8988T (cell line): Measurements from ENCODE around the gene PBX4.

Source experiments
- DNase-seq: peaks from one replicate; pipeline ENCODE4 v3.0.0; 2011

Gene PBX4

DNA sequence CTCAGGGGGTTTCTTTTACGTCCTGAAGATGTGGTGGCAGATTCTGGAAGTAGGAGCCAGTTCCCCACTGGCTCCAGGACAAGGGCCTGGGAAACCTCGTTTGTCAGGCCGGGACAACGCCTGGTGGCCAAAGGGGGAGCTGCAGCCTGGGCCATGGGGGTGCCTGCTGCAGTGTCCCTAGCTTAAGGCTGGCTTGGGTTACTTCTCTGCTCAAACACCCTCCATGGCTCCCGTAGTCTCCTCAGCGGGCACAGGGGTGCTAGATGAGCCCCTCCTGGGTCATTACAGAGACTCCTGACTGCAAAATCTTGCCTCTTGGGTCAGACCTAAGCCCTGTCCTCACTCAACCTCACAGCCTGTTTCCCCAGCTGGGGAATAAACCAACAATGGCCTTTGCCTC is 65.7 kb downstream of the PBX4 start:
- DNase-seq, result peak; percentile 94

DNA sequence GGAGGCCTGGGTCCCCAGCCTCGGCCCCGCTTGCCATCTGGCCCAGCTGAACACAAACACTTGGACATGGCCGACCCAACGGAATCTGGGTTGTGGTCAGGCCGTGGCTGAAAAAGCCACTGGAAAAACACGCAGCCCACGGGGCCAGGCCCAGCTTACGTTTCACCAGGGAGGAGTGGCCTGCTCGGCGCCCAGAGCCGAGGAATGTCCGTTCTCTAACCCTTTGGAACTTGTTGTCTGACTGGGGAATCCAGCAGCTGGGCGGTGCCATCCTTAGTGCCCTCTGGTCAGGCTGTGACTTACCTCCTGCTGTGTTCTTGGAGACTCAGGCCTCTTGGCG is 66.7 kb downstream of the PBX4 start:
- DNase-seq, result no peak

DNA sequence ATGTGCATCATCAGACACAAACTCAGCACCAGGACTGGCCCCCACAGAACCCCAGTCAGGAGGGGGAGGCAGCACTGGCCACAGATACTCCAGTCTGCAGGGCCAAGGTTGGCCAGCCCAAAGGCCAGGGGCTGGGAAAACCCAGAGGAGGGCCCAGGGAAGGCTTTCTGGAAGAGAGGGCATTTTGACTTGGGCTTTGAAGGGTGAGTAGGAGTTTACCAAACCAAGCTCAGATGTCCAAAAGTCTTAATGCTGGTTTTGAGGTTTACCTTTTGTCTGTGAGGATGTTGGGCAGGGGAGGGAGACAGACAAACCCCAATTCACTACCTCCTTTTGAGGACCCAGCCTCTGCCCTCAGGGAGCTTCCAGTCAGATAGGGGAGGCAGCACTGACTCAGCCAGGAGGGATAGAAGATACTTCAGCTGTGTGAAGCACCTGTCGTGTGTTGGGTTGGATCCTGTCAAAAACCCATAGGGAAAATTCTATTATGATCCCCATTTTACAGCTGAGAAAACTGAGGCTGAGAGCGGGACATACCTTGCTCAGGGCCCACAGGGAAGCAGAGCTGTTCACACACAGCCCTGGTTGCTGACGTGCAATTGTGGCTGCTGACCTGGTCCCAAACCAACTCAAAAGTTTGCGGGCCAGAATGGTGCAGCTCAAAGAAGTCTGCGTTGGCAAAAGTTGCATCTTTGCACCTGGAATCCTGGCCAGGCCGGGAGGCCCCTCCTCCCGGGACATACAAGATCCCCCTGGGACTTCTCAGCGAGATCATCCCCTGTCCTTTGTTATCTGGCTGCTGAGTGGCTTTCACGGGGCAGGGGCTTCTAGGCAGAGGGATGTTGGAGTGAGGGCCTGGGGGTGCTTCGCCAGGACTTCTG is 67.3 kb downstream of the PBX4 start:
- no peak for DNase-seq

DNA sequence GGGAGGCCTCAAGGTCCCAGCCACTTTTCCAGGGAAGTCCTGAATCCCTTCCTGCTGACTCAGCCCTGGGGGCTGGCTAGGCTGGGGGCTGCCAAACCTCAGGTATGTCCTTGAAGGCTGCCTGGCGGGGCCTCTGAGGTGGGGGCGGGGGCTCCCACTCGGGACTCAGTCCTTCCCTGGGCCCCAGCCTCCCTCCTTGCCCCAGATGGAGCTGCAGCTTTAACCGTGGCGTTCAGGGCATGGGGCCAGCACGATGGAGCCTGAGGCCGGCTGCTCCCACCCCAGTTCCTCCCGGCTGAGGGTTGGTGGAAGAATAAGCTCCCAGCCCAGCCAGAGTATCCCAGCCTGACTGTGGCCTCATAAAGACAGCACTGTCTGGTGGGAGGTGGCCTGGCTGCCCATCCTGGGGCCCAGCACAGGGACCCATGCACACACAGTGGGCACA is 68.0 kb downstream of the PBX4 start:
- DNase-seq, result no peak

DNA sequence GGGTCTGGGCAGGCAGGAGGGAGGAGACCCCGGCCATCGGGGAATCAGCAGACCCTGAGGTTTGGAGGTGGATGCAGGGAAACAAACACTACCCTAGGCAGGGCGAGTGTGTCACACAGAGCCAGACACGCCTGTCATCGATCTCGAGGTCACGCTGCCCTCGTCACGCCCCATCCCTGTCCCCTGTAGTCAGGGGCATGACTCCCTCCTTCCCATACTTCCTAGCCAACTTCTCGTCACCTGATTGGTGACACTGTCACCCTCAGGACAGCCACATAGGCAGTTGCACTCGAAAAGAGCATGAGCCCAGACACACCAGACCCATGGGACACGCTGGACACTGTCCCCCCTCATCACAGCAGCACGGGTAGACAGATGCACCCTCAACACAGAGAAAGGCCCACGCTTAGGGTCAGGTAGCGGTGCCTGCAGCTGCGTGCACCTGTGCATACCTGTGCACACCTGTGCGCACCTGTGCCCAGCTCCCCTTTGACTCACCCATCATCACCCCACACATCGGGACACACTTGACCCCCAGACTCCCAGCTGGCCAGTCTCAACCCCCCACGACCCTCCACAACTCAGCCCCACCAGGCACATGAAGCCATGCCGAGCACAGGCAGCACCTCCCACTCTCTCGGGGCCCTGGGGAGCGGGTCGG is 68.6 kb downstream of the PBX4 start:
- no peak for DNase-seq

DNA sequence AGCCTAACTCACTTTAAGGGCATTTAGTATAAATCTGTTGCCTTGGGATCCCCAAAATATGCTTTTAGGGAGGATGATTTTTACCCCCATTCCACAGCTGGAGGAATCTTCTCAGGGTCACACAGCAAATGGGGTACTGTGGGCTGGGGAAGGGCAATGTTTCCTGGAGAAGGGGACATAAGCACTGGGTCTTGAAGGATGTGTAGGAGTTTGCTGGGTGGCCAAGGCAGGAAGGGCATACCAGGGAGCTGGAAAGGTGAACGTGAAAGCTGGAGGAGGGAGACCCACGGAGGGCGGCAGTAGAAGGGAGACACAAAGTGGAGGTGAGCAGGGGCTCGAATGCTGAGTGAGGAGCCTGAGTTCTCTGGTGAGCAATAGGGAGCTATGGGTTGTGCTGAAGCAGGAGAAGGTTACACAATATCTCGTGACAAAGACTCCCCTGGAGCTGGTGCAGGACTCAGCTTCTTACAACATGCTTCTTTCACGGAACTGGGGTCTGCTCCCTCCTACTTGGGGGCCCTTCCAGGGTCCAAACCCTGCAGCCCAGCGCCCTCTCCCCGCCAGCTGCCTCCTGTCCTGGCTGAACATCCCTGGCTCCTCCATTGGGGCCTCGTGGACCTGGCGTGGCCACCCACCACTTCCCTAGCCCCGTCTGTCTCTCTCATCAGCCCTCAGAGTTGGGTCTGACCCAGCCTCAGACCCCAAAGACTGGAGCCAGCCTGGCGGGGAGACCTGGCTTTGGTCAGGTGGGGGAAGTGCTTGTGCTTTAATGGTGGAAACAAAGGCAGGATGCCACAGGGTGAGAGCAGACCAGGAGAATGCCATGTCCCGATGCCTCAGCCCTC is 69.3 kb downstream of the PBX4 start:
- no peak for DNase-seq

DNA sequence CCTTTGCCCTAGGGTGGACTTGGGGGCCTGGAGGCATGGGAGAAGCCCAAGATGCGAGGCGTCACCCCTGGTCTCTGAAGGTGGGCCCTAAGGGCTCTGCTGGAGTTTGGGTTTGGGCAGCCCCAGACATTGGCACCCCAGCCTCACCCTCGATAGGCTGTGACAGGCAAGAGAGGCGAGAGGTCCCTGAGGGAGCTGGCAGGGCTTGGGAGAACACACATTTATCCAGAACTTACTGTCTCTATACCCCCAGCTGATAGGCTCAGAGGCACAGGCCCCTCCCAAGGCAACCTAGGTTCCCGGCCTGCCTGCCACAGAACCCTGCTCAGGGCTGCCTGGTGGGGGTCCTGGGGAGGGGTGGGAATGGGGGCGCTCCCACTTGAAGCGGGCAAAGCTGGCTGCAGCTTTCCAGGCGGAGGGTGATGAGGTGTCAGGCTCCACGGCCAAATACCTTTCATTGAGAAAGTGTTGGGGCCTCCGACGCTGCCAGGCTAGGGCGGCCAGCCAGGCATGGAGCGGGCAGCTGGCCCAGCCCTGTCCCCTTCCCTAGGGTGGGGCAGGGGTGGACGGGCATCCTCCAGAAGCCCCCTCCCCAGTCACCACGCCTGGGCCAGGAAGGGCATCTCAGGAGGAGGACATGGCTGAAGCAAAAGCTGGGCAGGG is 70.7 kb downstream of the PBX4 start:
- no peak for DNase-seq

DNA sequence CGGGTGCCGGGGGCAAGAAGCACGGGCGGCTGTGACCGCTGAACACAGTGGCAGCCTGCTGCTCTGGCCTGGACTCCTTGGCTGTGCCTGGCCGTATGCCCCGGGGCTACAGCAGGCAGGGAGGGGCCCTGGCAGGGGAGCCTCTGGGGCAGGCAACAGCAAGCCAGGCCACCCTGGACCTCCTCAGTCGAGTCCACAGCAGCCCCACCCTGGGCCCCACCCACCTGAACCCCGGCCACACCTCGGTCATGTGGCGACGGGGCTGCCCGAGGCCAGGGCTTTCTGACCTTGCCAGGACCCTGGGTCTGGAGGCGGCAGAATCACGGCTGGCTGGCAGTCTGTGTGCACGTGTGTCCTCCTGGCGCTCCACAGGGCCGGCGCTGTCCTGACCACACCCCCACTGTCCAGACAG is 71.7 kb downstream of the PBX4 start:
- DNase-seq, result no peak

DNA sequence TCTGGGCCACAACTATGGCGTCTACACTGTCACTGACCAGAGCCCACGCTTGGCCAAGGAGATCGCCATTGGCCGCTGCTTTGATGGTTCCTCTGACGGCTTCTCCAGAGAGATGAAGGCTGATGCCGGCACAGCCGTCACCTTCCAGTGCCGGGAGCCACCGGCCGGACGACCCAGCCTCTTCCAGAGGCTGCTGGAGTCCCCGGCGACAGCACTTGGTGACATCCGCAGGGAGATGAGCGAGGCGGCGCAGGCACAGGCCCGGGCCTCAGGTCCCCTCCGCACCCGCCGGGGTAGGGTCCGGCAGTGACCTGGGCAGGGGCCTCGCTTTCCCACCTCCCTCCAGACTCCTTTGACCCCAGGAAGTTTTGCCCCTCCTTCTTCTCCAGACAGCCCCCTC is 72.8 kb downstream of the PBX4 start:
- DNase-seq, result no peak

DNA sequence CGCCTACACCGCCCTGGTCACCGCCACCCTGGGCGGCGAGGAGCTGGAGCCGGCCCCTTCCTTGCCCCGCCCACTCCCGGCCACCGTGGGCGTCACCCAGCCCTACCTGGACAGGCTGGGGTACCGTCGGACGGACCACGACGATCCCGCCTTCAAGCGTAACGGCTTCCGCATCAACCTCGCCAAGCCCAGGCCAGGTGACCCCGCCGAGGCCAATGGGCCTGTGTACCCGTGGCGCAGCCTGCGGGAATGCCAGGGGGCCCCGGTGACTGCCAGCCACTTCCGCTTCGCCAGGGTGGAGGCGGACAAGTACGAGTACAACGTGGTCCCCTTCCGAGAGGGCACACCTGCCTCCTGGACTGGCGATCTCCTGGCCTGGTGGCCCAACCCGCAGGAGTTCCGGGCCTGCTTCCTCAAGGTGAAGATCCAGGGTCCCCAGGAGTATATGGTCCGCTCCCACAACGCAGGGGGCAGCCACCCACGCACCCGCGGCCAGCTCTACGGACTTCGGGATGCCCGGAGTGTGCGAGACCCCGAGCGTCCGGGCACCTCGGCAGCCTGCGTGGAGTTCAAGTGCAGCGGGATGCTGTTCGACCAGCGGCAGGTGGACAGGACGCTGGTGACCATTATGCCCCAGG is 73.4 kb downstream of the PBX4 start:
- no peak for DNase-seq

DNA sequence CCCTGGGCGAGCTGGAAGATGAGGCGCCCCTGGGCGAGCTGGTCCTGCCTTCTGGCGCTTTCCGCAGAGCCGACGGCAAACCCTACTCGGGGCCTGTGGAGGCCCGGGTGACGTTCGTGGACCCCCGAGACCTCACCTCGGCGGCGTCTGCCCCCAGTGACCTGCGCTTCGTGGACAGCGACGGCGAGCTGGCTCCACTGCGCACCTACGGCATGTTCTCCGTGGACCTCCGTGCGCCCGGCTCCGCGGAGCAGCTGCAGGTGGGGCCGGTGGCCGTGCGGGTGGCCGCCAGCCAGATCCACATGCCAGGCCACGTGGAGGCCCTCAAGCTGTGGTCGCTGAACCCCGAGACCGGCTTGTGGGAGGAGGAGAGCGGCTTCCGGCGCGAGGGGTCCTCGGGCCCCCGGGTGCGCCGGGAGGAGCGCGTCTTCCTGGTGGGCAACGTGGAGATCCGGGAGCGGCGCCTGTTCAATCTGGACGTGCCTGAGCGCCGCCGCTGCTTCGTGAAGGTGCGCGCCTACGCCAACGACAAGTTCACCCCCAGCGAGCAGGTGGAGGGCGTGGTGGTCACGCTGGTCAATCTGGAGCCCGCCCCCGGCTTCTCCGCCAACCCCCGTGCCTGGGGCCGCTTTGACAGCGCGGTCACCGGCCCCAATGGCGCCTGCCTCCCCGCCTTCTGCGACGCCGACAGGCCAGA is 74.1 kb downstream of the PBX4 start:
- no peak for DNase-seq

DNA sequence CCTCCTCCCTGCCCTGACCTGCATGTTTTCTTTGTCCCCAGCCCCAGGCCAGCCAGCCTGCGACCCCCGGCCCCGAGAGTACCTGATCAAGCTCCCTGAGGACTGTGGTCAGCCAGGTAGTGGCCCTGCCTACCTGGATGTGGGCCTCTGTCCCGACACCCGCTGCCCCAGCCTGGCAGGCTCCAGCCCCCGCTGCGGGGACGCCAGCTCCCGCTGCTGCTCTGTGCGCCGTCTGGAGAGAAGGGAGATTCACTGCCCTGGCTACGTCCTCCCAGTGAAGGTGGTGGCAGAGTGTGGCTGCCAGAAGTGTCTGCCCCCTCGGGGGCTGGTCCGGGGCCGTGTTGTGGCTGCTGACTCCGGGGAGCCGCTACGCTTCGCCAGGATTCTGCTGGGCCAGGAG is 74.8 kb downstream of the PBX4 start:
- DNase-seq, result no peak

DNA sequence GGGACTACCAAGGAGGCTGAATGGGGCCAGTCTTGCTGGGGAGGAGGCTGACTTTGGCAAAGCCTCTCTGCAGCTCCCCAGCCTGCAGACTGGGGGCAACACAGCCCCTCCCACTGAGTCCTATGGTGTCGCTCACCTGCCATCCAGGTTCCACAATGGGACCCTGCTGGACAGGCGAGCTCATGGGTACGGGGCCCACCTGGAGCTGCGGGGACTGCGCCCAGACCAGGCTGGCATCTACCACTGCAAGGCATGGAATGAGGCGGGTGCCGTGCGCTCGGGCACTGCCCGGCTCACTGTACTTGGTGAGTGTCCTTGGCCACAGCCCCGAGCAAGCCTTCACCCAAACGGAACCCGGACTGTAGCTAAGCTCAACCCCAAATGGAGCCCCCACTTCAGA is 75.4 kb downstream of the PBX4 start:
- DNase-seq, result no peak

DNA sequence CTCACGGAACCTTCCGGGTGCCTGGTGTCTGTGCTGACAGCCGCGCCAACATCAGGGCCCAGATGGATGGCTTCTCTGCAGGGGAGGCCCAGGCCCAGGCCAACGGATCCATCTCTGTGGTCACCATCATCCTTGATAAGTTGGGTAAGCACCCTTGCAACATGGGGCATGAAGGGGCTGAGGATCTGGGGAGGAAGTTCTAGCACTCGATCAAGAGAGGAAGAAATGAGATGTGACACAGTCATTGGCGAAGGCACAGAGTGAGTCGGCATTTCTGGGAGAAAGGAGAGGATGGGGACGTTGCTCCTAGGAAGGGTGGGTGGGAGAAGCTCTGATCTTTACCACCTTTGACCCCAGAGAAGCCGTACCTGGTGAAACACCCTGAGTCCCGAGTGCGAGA is 76.0 kb downstream of the PBX4 start:
- DNase-seq, result no peak

DNA sequence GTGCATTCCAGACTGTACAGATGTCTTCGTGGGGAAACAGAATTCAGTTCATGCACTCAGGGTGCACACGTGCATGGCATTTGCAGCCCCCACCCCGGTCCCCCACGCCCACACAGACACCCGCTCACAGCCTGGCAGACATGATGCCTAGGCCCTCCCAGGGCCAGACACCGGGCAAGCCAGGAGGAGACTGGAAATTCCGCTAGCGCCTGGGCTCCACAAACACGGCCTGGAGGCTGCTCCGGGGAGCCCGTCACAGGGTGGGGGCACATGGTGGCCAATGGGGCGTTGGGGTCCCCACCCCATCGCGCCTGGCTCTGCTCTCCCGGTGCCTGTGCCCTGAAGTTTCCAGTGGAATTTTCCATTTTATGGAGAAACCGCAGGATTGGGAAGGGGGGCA is 76.9 kb downstream of the PBX4 start:
- DNase-seq, result no peak

DNA sequence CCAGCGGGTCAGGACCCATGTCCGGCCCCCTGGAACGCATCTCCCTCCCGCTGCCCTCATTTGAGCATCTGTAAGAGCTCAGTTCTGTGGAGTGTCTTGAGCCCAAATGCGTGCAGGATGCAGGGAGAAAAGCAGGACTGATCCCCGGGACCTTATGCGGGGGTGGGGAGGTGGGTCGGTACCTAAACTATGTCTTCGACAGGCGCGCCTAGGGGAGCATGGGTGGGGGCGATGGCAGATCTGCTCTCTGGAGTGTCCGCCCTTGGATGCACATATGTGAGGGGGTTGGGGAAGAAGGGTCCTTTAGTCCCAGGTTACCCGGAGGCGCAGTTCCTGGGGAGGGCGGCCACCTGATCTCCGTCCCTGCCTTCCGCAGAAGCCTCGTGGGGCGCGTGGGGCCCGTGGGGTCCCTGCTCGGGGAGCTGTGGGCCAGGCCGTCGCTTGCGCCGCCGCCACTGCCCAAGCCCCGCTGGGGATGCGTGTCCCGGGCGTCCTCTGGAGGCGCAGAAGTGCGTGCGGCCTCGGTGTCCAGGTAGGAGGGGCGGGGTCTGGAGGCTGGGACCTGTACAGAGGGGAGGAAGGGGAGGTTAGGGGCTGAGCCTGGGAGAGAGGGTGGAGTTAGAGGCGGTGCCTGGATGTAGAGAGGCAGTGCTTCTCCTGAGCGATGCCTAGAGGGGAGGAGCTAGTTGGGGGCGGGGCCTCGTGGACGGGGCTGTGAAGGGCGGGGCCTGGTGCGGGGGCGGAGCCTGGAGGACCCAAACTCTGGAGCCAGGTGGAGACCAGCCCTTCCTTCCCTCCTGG is 77.6 kb downstream of the PBX4 start:
- DNase-seq, result peak; percentile 93

DNA sequence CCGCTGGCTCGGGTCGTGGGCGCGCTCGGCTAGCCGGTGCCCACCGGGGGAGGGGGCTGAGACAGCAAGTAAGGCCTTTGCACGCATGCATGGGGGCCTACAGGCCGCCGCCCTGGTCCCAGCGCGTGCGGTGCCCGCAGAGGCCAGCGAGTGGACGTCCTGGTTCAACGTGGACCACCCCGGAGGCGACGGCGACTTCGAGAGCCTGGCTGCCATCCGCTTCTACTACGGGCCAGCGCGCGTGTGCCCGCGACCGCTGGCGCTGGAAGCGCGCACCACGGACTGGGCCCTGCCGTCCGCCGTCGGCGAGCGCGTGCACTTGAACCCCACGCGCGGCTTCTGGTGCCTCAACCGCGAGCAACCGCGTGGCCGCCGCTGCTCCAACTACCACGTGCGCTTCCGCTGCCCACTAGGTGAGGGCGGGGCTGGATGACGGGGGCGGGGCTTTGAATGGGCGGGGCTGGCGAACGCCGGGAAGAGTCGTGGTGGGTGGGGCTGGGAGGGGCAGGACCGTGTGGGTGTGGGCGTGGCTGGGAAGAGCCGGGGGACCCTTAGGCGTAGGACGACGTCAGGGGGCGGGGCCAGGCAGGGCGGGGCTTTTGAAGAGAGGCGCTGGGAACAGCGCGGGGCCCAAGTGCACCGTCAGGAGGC is 78.3 kb downstream of the PBX4 start:
- DNase-seq, result no peak

DNA sequence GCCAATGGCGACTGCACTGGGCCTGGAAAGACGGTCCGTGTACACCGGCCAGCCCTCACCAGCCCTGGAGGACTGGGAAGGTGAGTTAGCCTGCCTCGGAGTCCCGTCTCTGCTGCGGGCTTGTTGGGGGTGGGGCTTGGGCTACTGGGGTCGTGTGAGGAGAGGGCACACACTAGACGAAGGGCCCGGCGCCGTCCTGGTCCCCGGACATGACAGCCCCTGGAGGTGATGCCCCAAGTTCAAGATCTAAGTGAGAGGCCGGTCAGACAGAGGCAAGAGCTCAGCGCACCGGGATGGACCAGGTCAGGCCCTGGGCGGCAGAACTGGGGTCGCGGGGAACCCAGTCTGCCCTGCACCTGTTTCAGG is 78.8 kb downstream of the PBX4 start:
- DNase-seq, result no peak

DNA sequence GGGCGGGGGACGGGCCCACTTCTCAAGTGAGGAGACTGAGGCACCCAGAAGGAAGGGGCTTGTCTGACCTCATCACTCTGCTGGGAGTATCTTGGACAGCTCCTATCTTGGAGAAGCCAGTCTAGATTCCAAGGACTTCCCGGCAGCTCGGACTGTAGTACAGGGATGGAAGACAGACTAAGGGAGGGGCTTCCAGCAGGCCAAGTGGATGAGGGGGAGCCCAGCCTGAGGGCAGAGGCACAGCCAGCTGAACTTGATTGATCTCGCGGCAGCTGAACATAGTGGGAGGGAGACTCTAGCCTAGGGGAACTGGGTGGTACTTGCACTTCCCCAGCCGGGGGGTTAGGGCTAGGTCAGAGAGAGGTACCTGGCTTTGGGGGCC is 79.7 kb downstream of the PBX4 start:
- no peak for DNase-seq

DNA sequence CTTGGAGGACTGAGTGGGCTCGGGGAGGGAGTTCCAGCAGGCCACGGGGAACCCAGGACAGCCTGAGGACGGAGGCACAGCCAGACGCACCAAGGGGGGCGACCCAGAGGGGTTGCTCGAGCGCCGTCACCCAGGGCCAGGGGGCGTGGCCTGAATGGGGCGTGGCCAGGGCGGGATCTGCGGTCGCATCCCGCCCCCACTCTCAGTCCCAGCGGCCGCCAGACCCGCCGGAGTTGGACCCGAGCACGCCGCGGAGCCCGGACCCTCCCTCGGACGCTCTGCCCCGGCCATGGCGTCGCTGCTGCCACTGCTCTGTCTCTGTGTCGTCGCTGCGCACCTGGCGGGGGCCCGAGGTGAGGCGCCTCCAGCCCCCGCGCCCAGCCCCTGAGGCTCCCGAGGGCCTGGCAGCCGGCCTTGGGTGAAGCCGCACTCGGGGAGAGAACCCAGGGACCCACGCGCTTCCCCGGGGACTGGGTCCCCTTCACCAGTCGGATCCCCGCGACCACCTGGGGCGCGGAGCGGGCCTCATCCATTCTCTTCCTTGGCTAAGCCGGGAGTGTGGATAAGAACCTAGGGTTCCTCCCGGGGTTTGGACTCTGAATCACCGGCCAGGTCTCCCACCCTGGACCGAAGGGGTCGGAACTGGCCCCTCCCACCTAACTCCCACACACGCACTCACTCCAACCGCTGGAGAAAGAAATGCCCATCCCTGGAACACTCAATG is 80.3 kb downstream of the PBX4 start, which contains the start of gene CILP2:
Gene CILP2, plus strand, starts transcription at position 205 of the 724 bp plus-strand sequence. Its CDS starts 85 bp downstream, at position 290.
- peak; percentile 80 for DNase-seq
